ENCODE data around the gene GRIK4. TPM values are rescaled to one million over a fixed set of nuclear protein-coding genes. Genes with fewer than 3 reads are reported as not detected.

Gene GRIK4
- total and polyA plus RNA-seq, 2 donors (not counting 1 experiment from before 2014, with no cell fraction given): 0.12 to 0.27 TPM

DNA sequence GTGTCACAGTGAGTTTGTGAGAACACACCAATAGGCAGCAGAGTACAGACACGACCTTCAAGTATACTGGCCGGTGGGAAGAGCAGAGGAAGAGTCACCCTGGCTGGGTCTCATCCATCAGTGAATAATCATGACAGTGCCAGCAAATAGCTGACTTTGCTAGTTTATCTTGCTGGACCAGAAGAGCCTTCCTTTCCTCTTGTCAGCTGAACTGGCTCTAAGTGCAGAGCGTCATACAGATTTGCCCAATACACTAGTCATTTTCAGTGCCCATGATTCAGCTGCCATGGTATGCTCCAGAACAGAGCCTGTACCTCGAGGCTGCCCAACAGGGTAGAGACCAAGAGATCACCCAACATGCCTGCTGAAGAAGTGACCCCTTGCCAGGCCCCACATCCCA lies 429.5 kb downstream of the GRIK4 start:
- Histone ChIP-seq H3K4me3 (ENCODE audit: control extremely low read depth in 1 of 5, extremely low read depth in 1 of 5, insufficient read depth in 1 of 5, low read depth in 2 of 5, low read length in 4 of 5) (no peak overlapping the region), H2AFZ (ENCODE audit: insufficient read depth, low read depth, low read length, poor library complexity, severe bottlenecking) (no peak overlapping the region), H4K20me1 (ENCODE audit: control insufficient read depth, insufficient read depth, low read length, poor library complexity, severe bottlenecking) (no peaks in the 10 kb centered on the region), H3K27me3 (replicated peaks in 1 of 4; ENCODE audit: control extremely low read depth in 1 of 4, control insufficient read depth in 3 of 4, insufficient read depth in 4 of 4, low read length in 3 of 4) (peaks cover 0 to 7% (median 6%) of the 10 kb centered on the region in 4 experiments), H3K27ac (ENCODE audit: low read length in 2 of 2) (no peak overlapping the region), H3K9ac (ENCODE audit: low read length) (no peak overlapping the region), H3K4me2 (replicated peaks; ENCODE audit: low read depth, low read length, poor library complexity, severe bottlenecking) (no peak overlapping the region), H3K36me3 (replicated peaks in 1 of 2; ENCODE audit: control extremely low read depth in 1 of 2, control insufficient read depth in 1 of 2, extremely low read depth in 1 of 2, insufficient read depth in 2 of 2, low read length in 1 of 2) (no peaks in the 10 kb centered on the region), H3K4me1 (ENCODE audit: control insufficient read depth in 2 of 2, insufficient read depth in 2 of 2, low read length in 2 of 2) (no peaks in the 10 kb centered on the region), H3K79me2 (ENCODE audit: control insufficient read depth, insufficient read depth, low read length) (no peaks in the 10 kb centered on the region), H3K9me3 (ENCODE audit: control extremely low read depth in 1 of 3, control insufficient read depth in 2 of 3, insufficient read depth in 1 of 3, low read length in 2 of 3) (peaks cover 2 to 15% (median 9%) of the 10 kb centered on the region in 3 donors)
- ATAC-seq (ENCODE audit: low read depth): no peak
- ChIA-PET CTCF (interaction anchor here (1.5 kb wide), 1 partner anchor 11 kb away, joined by 4 read pairs; no protein-coding TSS in a partner anchor), POLR2A (no interaction called here)
- DNase-seq: no peak
- Mint-ChIP-seq H3K4me3 (no peak overlapping the region), H3K27ac (no peak overlapping the region), H3K27me3 (peaks cover 48% of the 10 kb centered on the region), H3K4me1 (no peaks in the 10 kb centered on the region), H3K9me3 (ENCODE audit: insufficient read depth) (peaks cover 14% of the 10 kb centered on the region)
- intact Hi-C loops (cut with micrococcal nuclease): no loop called here
- WGBS (ENCODE audit: insufficient coverage): 90% methylated on average over 4 of the region's 4 CpGs
- TF ChIP-seq CTCF (IDR thresholded peaks at IDR 0.05): no peak
- TF ChIP-seq EZH2 (IDR thresholded peaks at IDR 0.05; ENCODE audit: borderline replicate concordance, insufficient read depth, low read depth, low read length, poor library complexity, severe bottlenecking): no peak

- H3K4me3 Mint-ChIP-seq: no peak overlapping the region
- ChIA-PET CTCF (interaction anchor here (1.1 kb wide), 1 partner anchor 9 kb away, joined by 3 read pairs; no protein-coding TSS in a partner anchor), POLR2A (no interaction called here)
- H3K4me1 Mint-ChIP-seq: no peaks in the 10 kb centered on the region
- DNase-seq: no peak
- WGBS (ENCODE audit: insufficient coverage): 96% methylated on average over 2 of the region's 2 CpGs
- Histone ChIP-seq H3K4me2 (replicated peaks; ENCODE audit: low read depth, low read length, poor library complexity, severe bottlenecking) (no peak overlapping the region), H4K20me1 (ENCODE audit: control insufficient read depth, insufficient read depth, low read length, poor library complexity, severe bottlenecking) (no peaks in the 10 kb centered on the region), H3K9me3 (ENCODE audit: control extremely low read depth in 1 of 3, control insufficient read depth in 2 of 3, insufficient read depth in 1 of 3, low read length in 2 of 3) (peaks cover 2 to 15% (median 9%) of the 10 kb centered on the region in 3 donors), H3K9ac (ENCODE audit: low read length) (no peak overlapping the region), H3K79me2 (ENCODE audit: control insufficient read depth, insufficient read depth, low read length) (no peaks in the 10 kb centered on the region), H3K4me1 (ENCODE audit: control insufficient read depth in 2 of 2, insufficient read depth in 2 of 2, low read length in 2 of 2) (no peaks in the 10 kb centered on the region), H3K27ac (ENCODE audit: low read length in 2 of 2) (no peak overlapping the region), H3K27me3 (replicated peaks in 1 of 4; ENCODE audit: control extremely low read depth in 1 of 4, control insufficient read depth in 3 of 4, insufficient read depth in 4 of 4, low read length in 3 of 4) (peaks cover 0 to 7% (median 4%) of the 10 kb centered on the region in 4 experiments), H3K4me3 (ENCODE audit: control extremely low read depth in 1 of 5, extremely low read depth in 1 of 5, insufficient read depth in 1 of 5, low read depth in 2 of 5, low read length in 4 of 5) (no peak overlapping the region), H3K36me3 (replicated peaks in 1 of 2; ENCODE audit: control extremely low read depth in 1 of 2, control insufficient read depth in 1 of 2, extremely low read depth in 1 of 2, insufficient read depth in 2 of 2, low read length in 1 of 2) (no peaks in the 10 kb centered on the region), H2AFZ (ENCODE audit: insufficient read depth, low read depth, low read length, poor library complexity, severe bottlenecking) (no peak overlapping the region)
- peaks cover 14% of the 10 kb centered on the region for H3K9me3 Mint-ChIP-seq (ENCODE audit: insufficient read depth)
- H3K27me3 Mint-ChIP-seq: peaks cover 50% of the 10 kb centered on the region
- TF ChIP-seq EZH2 (IDR thresholded peaks at IDR 0.05; ENCODE audit: borderline replicate concordance, insufficient read depth, low read depth, low read length, poor library complexity, severe bottlenecking) (no peak), CTCF (IDR thresholded peaks at IDR 0.05) (no peak)
- H3K27ac Mint-ChIP-seq: no peak overlapping the region
- ATAC-seq (ENCODE audit: low read depth): no peak
- intact Hi-C loops (cut with micrococcal nuclease): no loop called here
These were observed 431.2 kb downstream of the GRIK4 start for GRCh38 chr11:120942701-120943100.
